Astrocyte (in vitro differentiated cells and primary cell): Measurements from ENCODE around the gene ZNF669.

Experiments
- EZH2 ChIP-seq: IDR thresholded peaks from 2 replicates; pipeline ENCODE4 v1.6.1; 2012; ENCODE audit warnings: mild to moderate bottlenecking, low read length, inconsistent platforms; ENCODE audit not compliant: insufficient read depth
- TF ChIP-seq, protein P1 (sequence below): IDR thresholded peaks from 2 replicates; pipeline ENCODE4 v1.5.1; 2011; ENCODE audit warnings: low read depth, mild to moderate bottlenecking, inconsistent platforms, low read length, moderate library complexity; ENCODE audit not compliant: insufficient read depth

DNA sequence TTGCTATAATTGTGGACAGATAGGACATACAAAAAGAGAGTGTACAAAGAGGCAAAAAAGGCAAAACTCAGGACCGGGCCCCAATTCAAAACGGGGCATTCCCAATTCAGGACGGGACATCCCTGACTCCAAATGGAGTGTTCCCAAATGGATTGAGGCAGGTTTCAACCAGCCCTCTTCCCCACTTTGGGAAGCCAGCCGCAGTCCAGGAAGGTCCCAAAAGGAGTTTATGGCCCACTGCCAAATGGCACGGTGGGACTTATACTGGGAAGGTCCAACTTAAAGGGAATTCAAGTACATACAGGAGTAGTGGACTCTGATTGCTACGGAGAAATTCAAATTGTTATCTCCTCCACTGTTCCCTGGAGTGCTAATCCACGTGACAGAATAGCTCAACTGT is 3.5 kb upstream of the ZNF669 start:
- no peak for TF ChIP-seq EZH2
- TF ChIP-seq, protein P1, sequence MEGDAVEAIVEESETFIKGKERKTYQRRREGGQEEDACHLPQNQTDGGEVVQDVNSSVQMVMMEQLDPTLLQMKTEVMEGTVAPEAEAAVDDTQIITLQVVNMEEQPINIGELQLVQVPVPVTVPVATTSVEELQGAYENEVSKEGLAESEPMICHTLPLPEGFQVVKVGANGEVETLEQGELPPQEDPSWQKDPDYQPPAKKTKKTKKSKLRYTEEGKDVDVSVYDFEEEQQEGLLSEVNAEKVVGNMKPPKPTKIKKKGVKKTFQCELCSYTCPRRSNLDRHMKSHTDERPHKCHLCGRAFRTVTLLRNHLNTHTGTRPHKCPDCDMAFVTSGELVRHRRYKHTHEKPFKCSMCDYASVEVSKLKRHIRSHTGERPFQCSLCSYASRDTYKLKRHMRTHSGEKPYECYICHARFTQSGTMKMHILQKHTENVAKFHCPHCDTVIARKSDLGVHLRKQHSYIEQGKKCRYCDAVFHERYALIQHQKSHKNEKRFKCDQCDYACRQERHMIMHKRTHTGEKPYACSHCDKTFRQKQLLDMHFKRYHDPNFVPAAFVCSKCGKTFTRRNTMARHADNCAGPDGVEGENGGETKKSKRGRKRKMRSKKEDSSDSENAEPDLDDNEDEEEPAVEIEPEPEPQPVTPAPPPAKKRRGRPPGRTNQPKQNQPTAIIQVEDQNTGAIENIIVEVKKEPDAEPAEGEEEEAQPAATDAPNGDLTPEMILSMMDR: no peak
